Hepatocyte (in vitro differentiated cells): Measurements from ENCODE around the gene S100A8. TPM values are rescaled to one million over a fixed set of nuclear protein-coding genes. Genes with fewer than 3 reads are reported as not detected.

Source experiments
- DNase-seq: peaks from one replicate; pipeline ENCODE4 v3.0.0-alpha.2; 2016; ENCODE audit warnings: low spot score
- H2AFZ ChIP-seq: fragments of 200-600 bp; sonication (generic); 2 replicates; pipeline ENCODE4 v1.6.0; 2016; ENCODE audit warnings: antibody characterized with exemption, mild to moderate bottlenecking
- H3K27ac ChIP-seq: fragments of 200-600 bp; sonication (generic); 2 replicates; pipeline ENCODE4 v1.5.1; 2016; ENCODE audit warnings: mild to moderate bottlenecking
- H3K27me3 ChIP-seq: fragments of 200-600 bp; sonication (generic); 2 replicates; pipeline ENCODE4 v1.6.1; 2016
- H3K36me3 ChIP-seq: fragments of 200-600 bp; sonication (generic); replicated peaks from 2 replicates; pipeline ENCODE4 v1.5.1; 2016; ENCODE audit warnings: low read depth; ENCODE audit not compliant: insufficient read depth
- H3K4me1 ChIP-seq: fragments of 200-600 bp; sonication (generic); 2 replicates; pipeline ENCODE4 v1.5.1; 2016; ENCODE audit warnings: mild to moderate bottlenecking, moderate library complexity; ENCODE audit not compliant: insufficient read depth
- H3K4me2 ChIP-seq: fragments of 200-600 bp; sonication (generic); 2 replicates; pipeline ENCODE4 v1.6.0; 2016
- H3K4me3 ChIP-seq: fragments of 200-600 bp; sonication (generic); 2 replicates; pipeline ENCODE4 v1.5.1; 2016; ENCODE audit warnings: mild to moderate bottlenecking
- H3K79me2 ChIP-seq: fragments of 200-600 bp; sonication (generic); 2 replicates; pipeline ENCODE4 v1.6.0; 2017; ENCODE audit warnings: mild to moderate bottlenecking
- H3K9me2 ChIP-seq: fragments of 200-600 bp; sonication (generic); replicated peaks from 2 replicates; pipeline ENCODE4 v1.6.0; 2017; ENCODE audit warnings: mild to moderate bottlenecking; ENCODE audit not compliant: insufficient read depth
- H3K9me3 ChIP-seq: fragments of 200-600 bp; sonication (generic); 2 replicates; pipeline ENCODE4 v1.5.1; 2016; ENCODE audit warnings: low read depth, mild to moderate bottlenecking
- H4K20me1 ChIP-seq: fragments of 200-600 bp; sonication (generic); 2 replicates; pipeline ENCODE4 v1.6.0; 2016; ENCODE audit warnings: mild to moderate bottlenecking; ENCODE audit not compliant: insufficient read depth, poor library complexity, severe bottlenecking
- CTCF ChIP-seq: fragments of 200-600 bp; sonication (generic); IDR thresholded peaks from 2 replicates; pipeline ENCODE4 v1.5.1; 2016; ENCODE audit warnings: antibody characterized with exemption, mild to moderate bottlenecking; ENCODE audit not compliant: poor library complexity
- EZH2 ChIP-seq: fragments of 200-600 bp; sonication (generic); IDR thresholded peaks from 2 replicates; pipeline ENCODE4 v1.6.1; 2016; ENCODE audit warnings: antibody characterized with exemption, mild to moderate bottlenecking, borderline replicate concordance
- EZH2phosphoT487 ChIP-seq: fragments of 200-600 bp; sonication (generic); IDR thresholded peaks from one replicate; pipeline ENCODE4 v1.6.1; 2018; ENCODE audit warnings: antibody characterized with exemption, mild to moderate bottlenecking, low read depth, moderate library complexity; ENCODE audit not compliant: unreplicated experiment, severe bottlenecking
- WGBS: methylation state at CpG from one replicate; pipeline ENCODE4 v1.1.6; 2016; ENCODE audit warnings: low lambda C conversion rate; ENCODE audit errors: missing lambda C conversion rate; 5-methylcytosine and 5-hydroxymethylcytosine counted together
- polyA plus RNA-seq: library from polyadenylated mRNA; unstranded; fragments of >200 nt; fragmentation: Nextera tagmentation; extraction: Ambion mirVana; gene quantifications from 2 replicates; pipeline ENCODE4 v1.2.1, GENCODE V29; 2016
- total RNA-seq: library from RNA; depleted of rRNA; stranded (reverse); fragments of >200 nt; gene quantifications from 2 replicates; pipeline ENCODE4 v1.2.3, GENCODE V29; 2014

Gene S100A8
- total and polyA plus RNA-seq, 2 experiments from 2014 or later, result 0.70 to 2.2 TPM

GRCh38 chr1:153397924-153398651, 7.2 kb upstream of the S100A8 start:
- H3K27me3 ChIP-seq, result no peaks in the 10 kb centered on the region

GRCh38 chr1:153397051-153397923, 6.4 kb upstream of the S100A8 start:
- Histone ChIP-seq H3K4me2 (no peak overlapping the region), H3K4me1 (no peaks in the 10 kb centered on the region), H3K27ac (no peak overlapping the region), H3K9me2 (no peaks in the 10 kb centered on the region), H3K4me3 (no peak overlapping the region), H3K79me2 (no peaks in the 10 kb centered on the region), H3K9me3 (no peaks in the 10 kb centered on the region), H3K36me3 (no peaks in the 10 kb centered on the region), H4K20me1 (no peaks in the 10 kb centered on the region), H3K27me3 (no peaks in the 10 kb centered on the region), H2AFZ (no peak overlapping the region)
- no peak for DNase-seq
- 86% methylated on average over 19 of the region's 19 CpGs for WGBS
- TF ChIP-seq EZH2phosphoT487 (no peak), CTCF (no peak), EZH2 (no peak)

More at GRCh38 chr1:153397924-153398651, 7.2 kb upstream of the S100A8 start:
- DNase-seq, result no peak
- Histone ChIP-seq H3K27ac (no peak overlapping the region), H4K20me1 (no peaks in the 10 kb centered on the region), H3K9me2 (no peaks in the 10 kb centered on the region), H3K9me3 (no peaks in the 10 kb centered on the region), H3K79me2 (no peaks in the 10 kb centered on the region), H3K4me1 (no peaks in the 10 kb centered on the region), H2AFZ (no peak overlapping the region), H3K4me3 (no peak overlapping the region), H3K4me2 (no peak overlapping the region), H3K36me3 (no peaks in the 10 kb centered on the region)
- 81% methylated on average over 6 of the region's 6 CpGs for WGBS
- TF ChIP-seq EZH2phosphoT487 (no peak), EZH2 (no peak), CTCF (no peak)

GRCh38 chr1:153396461-153396860, 5.6 kb upstream of the S100A8 start:
- Histone ChIP-seq H4K20me1 (no peaks in the 10 kb centered on the region), H2AFZ (no peak overlapping the region), H3K4me3 (no peak overlapping the region), H3K4me2 (no peak overlapping the region), H3K27me3 (no peaks in the 10 kb centered on the region), H3K79me2 (no peaks in the 10 kb centered on the region), H3K4me1 (no peaks in the 10 kb centered on the region), H3K36me3 (no peaks in the 10 kb centered on the region), H3K9me2 (no peaks in the 10 kb centered on the region), H3K9me3 (no peaks in the 10 kb centered on the region), H3K27ac (no peak overlapping the region)
- no peak for DNase-seq
- WGBS, result 74% methylated on average over 6 of the region's 6 CpGs
- TF ChIP-seq EZH2phosphoT487, result no peak
- no peak for TF ChIP-seq EZH2
- no peak for TF ChIP-seq CTCF
